GM13977 (cell line): ENCODE results near the gene CERKL.

Experiments
- DNase-seq: peaks from one replicate; pipeline ENCODE4 v3.0.0; 2012; ENCODE audit warnings: low spot score
- CTCF ChIP-seq: IDR thresholded peaks from 2 replicates; pipeline ENCODE4 v1.5.1; 2012; ENCODE audit warnings: mild to moderate bottlenecking, control low read depth; ENCODE audit not compliant: insufficient read depth; ENCODE audit errors: extremely low read depth, missing control alignments
- in situ Hi-C: fragments of 300-500 bp; cut with MboI; formaldehyde crosslinking; loops from one replicate; pipeline ENCODE4 v1.12.0; 2022; ENCODE audit warnings: low sequenced_read_pairs, low pct_unique_long_range_greater_than_20kb, mixed read lengths, inconsistent platforms; ENCODE audit not compliant: unreplicated experiment

CERKL gene

GRCh38 chr2:181682026-181682789, 25.3 kb upstream of the CERKL start:
- no peak for DNase-seq
- in situ Hi-C loops = no loop called here
- TF ChIP-seq CTCF = no peak

- no peak for DNase-seq
- no peak for TF ChIP-seq CTCF
- in situ Hi-C loops = no loop called here
These were observed 24.3 kb upstream of the CERKL start for GRCh38 chr2:181680937-181681811.

DNA sequence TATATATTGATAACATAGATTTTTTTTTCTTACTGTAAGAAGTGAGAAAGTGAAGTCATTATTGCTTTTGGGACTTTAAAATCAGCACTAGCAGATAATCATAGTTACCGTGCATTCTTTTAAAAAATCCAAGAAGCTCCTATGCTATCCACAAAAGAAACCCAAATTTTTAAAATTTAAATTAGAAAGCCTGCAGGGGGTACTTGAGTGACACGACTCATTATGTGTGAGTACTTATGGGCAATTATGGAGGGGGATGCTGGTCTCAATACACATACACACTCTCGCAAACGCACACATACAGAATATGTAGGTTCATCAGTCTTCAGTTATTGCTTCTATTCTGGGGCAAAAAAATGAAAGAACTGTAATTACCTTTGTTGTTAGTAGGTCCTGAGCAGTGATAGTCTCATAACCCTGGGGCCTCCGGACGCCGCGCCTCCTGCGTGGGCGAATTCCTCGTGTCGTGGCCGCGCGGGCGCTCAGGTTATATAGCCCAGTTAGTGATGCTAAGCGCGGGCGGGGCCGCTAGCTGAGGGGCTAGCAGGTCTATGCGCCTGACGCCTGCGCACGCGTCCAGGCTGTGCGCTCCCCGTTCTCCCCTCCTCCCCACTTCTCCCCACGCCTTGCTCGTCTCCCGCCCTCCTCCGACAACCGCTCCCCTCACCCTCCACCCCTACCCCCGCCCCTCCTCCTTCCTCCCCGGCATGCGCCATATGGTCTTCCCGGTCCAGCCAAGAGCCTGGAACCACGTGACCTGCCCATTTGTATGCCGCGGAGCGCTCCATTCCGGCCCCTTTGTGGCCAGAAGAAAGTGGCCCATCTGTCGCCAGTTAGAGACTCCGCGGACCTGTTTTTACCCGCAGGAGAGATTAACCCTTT, 23.4 kb upstream of the CERKL start, which contains the start of gene NEUROD1:
Gene NEUROD1 (minus strand): TSS at position 463 of the 882 bp plus-strand sequence. CDS start 1,657 bp downstream, outside the sequence.
- in situ Hi-C loops = no loop called here
- no peak for DNase-seq
- TF ChIP-seq CTCF = no peak

- in situ Hi-C loops = no loop called here
- DNase-seq = no peak
- TF ChIP-seq CTCF = no peak
These were observed 22.7 kb upstream of the CERKL start for GRCh38 chr2:181679544-181679979.

DNA sequence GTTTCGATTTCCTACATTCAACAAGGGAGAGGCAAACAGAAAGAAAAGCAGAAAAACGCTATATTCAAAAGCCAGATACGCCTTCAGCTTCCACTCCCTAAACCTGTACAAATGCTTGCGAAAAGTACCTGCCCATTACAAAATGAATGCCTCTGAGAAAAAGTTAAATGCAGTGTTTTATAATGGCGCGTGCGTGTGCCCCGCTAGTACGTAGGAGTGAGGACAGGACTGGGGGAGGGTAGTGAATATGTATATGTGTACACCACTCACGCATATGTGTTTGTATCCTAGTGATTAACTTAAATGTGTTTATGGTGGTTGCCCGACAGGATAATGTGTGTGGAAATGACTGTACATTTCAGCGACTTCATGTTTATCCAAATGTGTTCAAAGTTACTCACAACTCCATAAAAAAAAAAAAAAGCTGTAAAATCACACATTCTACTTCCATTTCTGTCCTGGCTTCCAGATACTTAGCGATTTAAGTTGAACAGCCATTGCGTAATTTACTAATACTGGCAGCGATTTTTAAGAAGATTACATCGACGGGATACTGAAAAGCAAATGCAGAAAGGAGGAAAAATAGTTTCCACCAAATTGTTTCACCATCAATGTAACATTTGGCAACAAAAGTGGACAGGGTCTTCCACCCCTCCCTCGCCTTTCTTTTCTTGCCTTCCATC, 22.1 kb upstream of the CERKL start:
- in situ Hi-C loops = no loop called here
- no peak for DNase-seq
- TF ChIP-seq CTCF = no peak
